D721Med (cell line): ENCODE measurements around the gene EPN3.

Experiments used
- DNase-seq: peaks from one replicate; pipeline ENCODE4 v3.0.0; 2011; ENCODE audit warnings: low spot score; ENCODE audit not compliant: insufficient read length
- FAIRE-seq: peaks from 2 replicates; lab custom pipeline; 2011; peaks lifted over from hg19 to GRCh38; lab: Jason Lieb, UNC
- CTCF ChIP-seq: IDR thresholded peaks from 2 replicates; pipeline ENCODE4 v1.5.1; 2012; ENCODE audit warnings: mild to moderate bottlenecking, control low read depth; ENCODE audit not compliant: insufficient read depth; ENCODE audit errors: missing control alignments

EPN3 gene

GRCh38 chr17:50545311-50545710 lies 12.8 kb downstream of the EPN3 start:
- no peak for DNase-seq
- no peak for FAIRE-seq
- no peak for TF ChIP-seq CTCF

GRCh38 chr17:50546701-50547034 lies 14.1 kb downstream of the EPN3 start:
- no peak for FAIRE-seq
- TF ChIP-seq CTCF, result no peak
- no peak for DNase-seq

GRCh38 chr17:50547035-50547735 lies 14.7 kb downstream of the EPN3 start, which contains the start of gene SPATA20:
TSS of gene SPATA20 (plus strand) at chr17:50547174. CDS start at chr17:50547209, 35 bp downstream.
- peak; percentile 75 for DNase-seq
- TF ChIP-seq CTCF, result peak; percentile 99
- FAIRE-seq, result no peak

GRCh38 chr17:50547736-50548083 lies 15.2 kb downstream of the EPN3 start:
- no peak for TF ChIP-seq CTCF
- FAIRE-seq, result no peak
- no peak for DNase-seq

- FAIRE-seq, result no peak
- no peak for TF ChIP-seq CTCF
- DNase-seq, result no peak
Observed at GRCh38 chr17:50548831-50549230, 16.3 kb downstream of the EPN3 start.

GRCh38 chr17:50549256-50549941 lies 16.9 kb downstream of the EPN3 start:
- FAIRE-seq (no peak), DNase-seq (no peak)
- no peak for TF ChIP-seq CTCF

GRCh38 chr17:50549969-50550368 lies 17.4 kb downstream of the EPN3 start:
- FAIRE-seq (no peak), DNase-seq (no peak)
- no peak for TF ChIP-seq CTCF
